SK-N-MC (cell line): ENCODE measurements around the gene RALA.

Experiments used
- DNase-seq: peaks from one replicate; pipeline ENCODE4 v3.0.0-alpha.2; 2011; ENCODE audit warnings: low read depth, low spot score
- H3K27ac ChIP-seq: fragments of 200-600 bp; sonication (generic); 2 replicates; pipeline ENCODE4 v1.5.1; 2016; ENCODE audit warnings: mixed run types
- H3K36me3 ChIP-seq: fragments of 200-600 bp; sonication (generic); 2 replicates; pipeline ENCODE4 v1.6.1; 2017; ENCODE audit warnings: antibody characterized with exemption, low read length, mixed read lengths; ENCODE audit not compliant: insufficient read depth
- H3K4me3 ChIP-seq: fragments of 200-600 bp; sonication (generic); 2 replicates; pipeline ENCODE4 v1.5.1; 2016
- H3K9ac ChIP-seq: fragments of 200-600 bp; sonication (generic); 2 replicates; pipeline ENCODE4 v1.8.0; 2017; ENCODE audit warnings: mixed run types, mixed read lengths; ENCODE audit not compliant: insufficient read length
- H3K9me3 ChIP-seq: fragments of 200-600 bp; sonication (generic); 2 replicates; pipeline ENCODE4 v1.6.1; 2017; ENCODE audit warnings: low read depth, mild to moderate bottlenecking, antibody characterized with exemption, low read length, moderate library complexity, mixed read lengths
- EZH2 ChIP-seq: fragments of 200-600 bp; sonication (generic); IDR thresholded peaks from one replicate; pipeline ENCODE4 v1.6.1; 2017; ENCODE audit warnings: antibody characterized with exemption
- FOXP2 ChIP-seq: optimal IDR thresholded peaks from 2 replicates; pipeline ENCODE3; 2011; ENCODE audit warnings: mild to moderate bottlenecking, moderate library complexity; ENCODE audit not compliant: insufficient read depth; ENCODE audit errors: extremely low read length, control extremely low read depth
- POLR2AphosphoS5 ChIP-seq: IDR thresholded peaks from 2 replicates; pipeline ENCODE4 v1.6.1; 2012; ENCODE audit warnings: mild to moderate bottlenecking, low read depth, low read length, borderline replicate concordance

The RALA gene

GRCh38 chr7:39623047-39623731 lies at the start of gene RALA:
TSS of gene RALA (plus strand) at chr7:39623572. CDS start at chr7:39686668, 63,096 bp downstream.
- Histone ChIP-seq H3K9ac (peak within 1 kb of the TSS; percentile 96), H3K27ac (peak within 1 kb of the TSS; percentile 84), H3K4me3 (peak within 1 kb of the TSS; percentile 91), H3K9me3 (no peaks in the 10 kb centered on the region), H3K36me3 (0 out of 2 replicates have a peak, but pooled peaks cover 5% of the 10 kb centered on the region)
- peak; percentile 97 for TF ChIP-seq POLR2AphosphoS5
- no peak for TF ChIP-seq FOXP2
- no peak for DNase-seq

GRCh38 chr7:39574673-39575349 lies 48.6 kb upstream of the RALA start:
- TF ChIP-seq EZH2: no peak
- no peak for TF ChIP-seq POLR2AphosphoS5
- TF ChIP-seq FOXP2: no peak
- Histone ChIP-seq H3K9me3 (no peaks in the 10 kb centered on the region), H3K9ac (no peak overlapping the region), H3K36me3 (peaks cover 43% of the 10 kb centered on the region), H3K4me3 (no peak overlapping the region), H3K27ac (no peak overlapping the region)
- no peak for DNase-seq

GRCh38 chr7:39577229-39577874 lies 46.0 kb upstream of the RALA start:
- Histone ChIP-seq H3K36me3 (peaks cover 23% of the 10 kb centered on the region), H3K27ac (no peak overlapping the region)

GRCh38 chr7:39580149-39580874 lies 43.1 kb upstream of the RALA start:
- H3K36me3 ChIP-seq: peaks cover 6% of the 10 kb centered on the region; the same call in 1 of the 2 replicates
- peak overlapping the region; percentile 17 for H3K9ac ChIP-seq
- H3K27ac ChIP-seq: no peak overlapping the region
- no peaks in the 10 kb centered on the region for H3K9me3 ChIP-seq
- TF ChIP-seq EZH2 (no peak), FOXP2 (no peak), POLR2AphosphoS5 (no peak; the same call in 1 of the 2 replicates)
- H3K4me3 ChIP-seq: no peak overlapping the region
- DNase-seq: peak; percentile 87

More at GRCh38 chr7:39577229-39577874, 46.0 kb upstream of the RALA start:
- Histone ChIP-seq H3K9me3 (no peaks in the 10 kb centered on the region), H3K4me3 (no peak overlapping the region), H3K9ac (no peak overlapping the region)
- no peak for DNase-seq
- no peak for TF ChIP-seq POLR2AphosphoS5
- TF ChIP-seq EZH2: no peak
- TF ChIP-seq FOXP2: no peak

GRCh38 chr7:39582536-39582935 lies 40.8 kb upstream of the RALA start:
- H3K9ac ChIP-seq: no peak overlapping the region
- H3K4me3 ChIP-seq: no peak overlapping the region
- no peak for TF ChIP-seq EZH2
- TF ChIP-seq FOXP2: no peak
- TF ChIP-seq POLR2AphosphoS5: no peak
- H3K9me3 ChIP-seq: no peaks in the 10 kb centered on the region
- no peak for DNase-seq
- H3K27ac ChIP-seq: no peak overlapping the region
- no peaks in the 10 kb centered on the region for H3K36me3 ChIP-seq

- no peak for DNase-seq
- Histone ChIP-seq H3K36me3 (no peaks in the 10 kb centered on the region), H3K4me3 (no peak overlapping the region), H3K9ac (no peak overlapping the region), H3K27ac (no peak overlapping the region), H3K9me3 (no peaks in the 10 kb centered on the region)
- TF ChIP-seq POLR2AphosphoS5 (no peak), EZH2 (no peak), FOXP2 (no peak)
These were observed 39.8 kb upstream of the RALA start for GRCh38 chr7:39583539-39583938.

GRCh38 chr7:39587393-39587792 lies 36.0 kb upstream of the RALA start:
- Histone ChIP-seq H3K9ac (no peak overlapping the region), H3K36me3 (no peaks in the 10 kb centered on the region), H3K9me3 (no peaks in the 10 kb centered on the region), H3K27ac (no peak overlapping the region), H3K4me3 (no peak overlapping the region)
- DNase-seq: no peak
- TF ChIP-seq POLR2AphosphoS5 (no peak), FOXP2 (no peak), EZH2 (no peak)

- H3K4me3 ChIP-seq: no peak overlapping the region
- H3K9ac ChIP-seq: no peak overlapping the region
- H3K27ac ChIP-seq: no peak overlapping the region
- no peaks in the 10 kb centered on the region for H3K9me3 ChIP-seq
- H3K36me3 ChIP-seq: no peaks in the 10 kb centered on the region
- TF ChIP-seq EZH2 (no peak), FOXP2 (no peak), POLR2AphosphoS5 (no peak)
- no peak for DNase-seq
These were observed 35.0 kb upstream of the RALA start for GRCh38 chr7:39588416-39588815.
